GM15510 (cell line): ENCODE data around the gene KRT83.

Source experiments
- POLR2A ChIP-seq: IDR thresholded peaks from 3 replicates; pipeline ENCODE4 v1.6.1; 2011; ENCODE audit warnings: borderline replicate concordance; ENCODE audit not compliant: insufficient read length; ENCODE audit errors: extremely low read depth

Gene KRT83

GRCh38 chr12:52320784-52321400 is at the start of gene KRT83:
KRT83 (minus strand) TSS chr12:52321398; CDS start chr12:52321335, 63 bp downstream.
- TF ChIP-seq POLR2A, result no peak

DNA sequence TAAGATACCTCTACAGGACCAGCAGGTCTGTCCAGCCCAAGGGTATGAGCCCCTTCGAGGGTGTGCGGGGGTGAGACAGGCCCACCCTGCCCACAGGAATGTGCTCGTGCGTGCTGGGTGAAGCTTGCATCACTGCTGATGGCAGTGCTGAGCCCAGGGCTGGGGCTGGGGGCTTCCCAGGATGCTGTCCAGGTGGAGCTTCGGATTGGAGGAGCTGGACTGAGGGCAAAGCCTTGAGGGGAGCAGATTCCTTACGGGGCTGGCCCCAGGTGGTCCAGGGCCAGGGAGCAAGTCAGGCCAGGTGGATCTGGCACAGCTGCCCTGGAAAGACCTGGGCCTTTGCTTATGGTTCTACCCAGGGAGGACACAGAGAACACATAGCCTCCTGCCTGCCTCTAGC is 48.6 kb upstream of the KRT83 start:
- no peak for TF ChIP-seq POLR2A

GRCh38 chr12:52369211-52369610 is 48.0 kb upstream of the KRT83 start:
- no peak for TF ChIP-seq POLR2A

DNA sequence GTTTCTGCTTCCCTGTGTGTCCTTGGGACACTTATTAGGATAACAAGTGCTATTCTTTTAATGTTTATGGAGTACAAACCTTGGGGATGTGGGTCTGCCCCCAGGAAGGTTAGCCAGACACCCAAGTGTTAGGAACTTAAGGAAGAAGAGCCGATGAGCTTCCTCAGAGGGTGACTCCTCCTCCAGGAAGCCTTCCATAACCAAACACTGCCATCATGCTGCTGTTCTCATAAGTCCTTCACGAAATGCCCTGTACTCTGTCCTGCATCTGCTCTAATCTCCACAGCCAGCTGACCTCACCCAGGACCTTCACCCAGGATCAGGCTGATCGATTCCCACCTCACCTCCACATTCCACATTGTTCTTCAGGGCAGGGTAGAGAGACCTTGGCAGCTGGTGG is 47.3 kb upstream of the KRT83 start:
- TF ChIP-seq POLR2A, result no peak

GRCh38 chr12:52367876-52368275 is 46.7 kb upstream of the KRT83 start:
- no peak for TF ChIP-seq POLR2A

DNA sequence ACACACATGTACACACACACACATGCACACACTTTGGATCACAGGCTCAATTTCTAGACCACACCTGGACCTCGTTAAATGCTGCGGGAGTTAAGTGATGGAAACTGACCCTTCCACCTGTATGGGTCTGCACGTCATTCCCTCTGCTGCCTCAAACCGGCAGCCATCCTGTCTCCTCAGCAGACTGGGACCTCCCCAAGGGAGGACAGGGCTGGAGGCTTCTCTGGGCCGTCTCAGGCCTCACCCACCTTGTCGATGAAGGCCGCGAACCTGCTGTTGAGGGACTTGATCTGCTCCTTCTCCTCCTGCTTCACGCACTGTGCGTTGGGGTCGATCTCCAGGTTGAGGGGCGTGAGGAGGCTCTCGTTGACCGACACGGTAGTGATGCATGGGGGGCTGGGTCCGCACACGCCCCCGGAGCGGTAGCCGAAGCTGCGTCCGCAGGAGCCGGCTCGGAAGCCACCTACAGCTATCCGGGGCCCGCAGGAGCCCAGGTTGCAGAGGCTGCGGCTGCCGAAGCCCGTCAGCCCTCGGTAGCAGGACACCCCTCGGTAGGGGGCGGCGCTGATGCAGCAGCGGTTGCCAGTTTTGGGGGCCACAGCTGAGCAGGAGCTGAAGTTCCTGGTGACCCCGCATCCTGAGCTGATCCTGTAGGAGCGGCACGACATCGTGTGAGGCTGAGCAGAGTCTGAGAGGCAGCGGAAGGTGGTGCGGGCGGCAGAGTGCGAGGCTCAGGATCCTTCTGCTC is 45.7 kb upstream of the KRT83 start, which contains the start of gene KRT85:
Gene KRT85, minus strand, starts transcription at position 744 of the 748 bp plus-strand sequence. Its CDS starts 76 bp downstream, at position 668.
- no peak for TF ChIP-seq POLR2A

DNA sequence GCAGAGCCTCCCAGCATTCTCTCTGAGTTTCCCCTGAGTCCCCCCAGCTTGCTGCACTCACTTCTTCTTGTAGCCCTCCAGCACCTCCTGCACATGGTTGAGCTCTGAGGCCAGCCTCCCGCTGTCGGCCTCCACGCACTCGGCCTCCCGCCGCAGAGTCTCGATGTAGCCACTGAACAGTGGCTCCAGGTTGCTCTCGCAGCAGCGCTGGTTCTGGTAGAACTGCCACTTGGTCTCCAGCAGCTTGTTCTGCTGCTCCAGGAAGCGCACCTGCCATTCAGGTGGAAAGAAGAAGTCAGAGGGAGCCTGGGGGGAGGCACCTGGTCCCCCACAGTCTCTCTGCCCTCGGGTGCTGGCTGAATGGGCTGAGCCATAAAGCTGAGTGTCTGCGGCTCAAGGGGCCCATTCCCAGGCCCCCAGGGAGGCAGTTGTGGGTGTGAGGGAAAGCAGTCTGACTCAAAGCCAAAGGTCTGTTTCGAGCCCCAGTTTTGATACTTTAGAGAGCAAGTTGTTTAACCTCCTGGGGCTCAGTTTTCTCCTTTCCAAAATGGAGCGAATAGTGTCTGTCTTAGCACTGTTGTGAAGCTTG is 43.8 kb upstream of the KRT83 start:
- TF ChIP-seq POLR2A, result no peak

- TF ChIP-seq POLR2A, result no peak
These were observed 42.9 kb upstream of the KRT83 start for GRCh38 chr12:52364061-52364460.

- no peak for TF ChIP-seq POLR2A
These were observed 42.0 kb upstream of the KRT83 start for GRCh38 chr12:52363111-52363679.

- no peak for TF ChIP-seq POLR2A
These were observed 41.0 kb upstream of the KRT83 start for GRCh38 chr12:52362118-52362726.

GRCh38 chr12:52361553-52361952 is 40.4 kb upstream of the KRT83 start:
- TF ChIP-seq POLR2A, result no peak

DNA sequence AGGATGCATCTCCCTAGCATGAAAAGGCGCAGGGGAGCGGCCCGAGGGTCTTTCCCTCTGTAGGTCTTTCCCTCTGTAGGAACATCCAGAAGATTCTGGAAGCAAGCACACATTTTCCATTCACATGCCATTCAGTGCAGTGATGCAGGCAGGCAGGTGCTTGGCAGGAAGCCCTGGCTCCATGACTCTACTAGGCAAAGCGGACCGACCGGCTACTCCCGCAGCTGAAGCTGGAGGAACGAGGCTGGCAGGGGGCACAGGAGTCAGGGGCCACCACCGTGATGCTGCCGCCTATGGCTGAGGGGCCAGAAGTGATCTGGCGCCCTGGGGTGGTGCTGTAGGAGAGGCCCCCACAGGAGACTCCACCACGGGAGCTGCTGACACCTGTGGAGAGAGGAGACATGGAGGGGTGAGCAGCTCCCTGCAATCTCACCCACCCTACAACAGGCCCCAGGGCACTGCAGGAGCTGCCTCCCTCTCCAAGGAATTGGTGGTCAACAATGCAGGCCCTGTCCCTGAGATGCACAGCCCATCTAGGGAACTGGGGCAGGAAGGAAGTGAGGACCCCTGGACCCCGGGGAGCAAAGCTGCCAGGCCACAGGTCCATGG is 39.6 kb upstream of the KRT83 start:
- TF ChIP-seq POLR2A, result no peak

- no peak for TF ChIP-seq POLR2A
These were observed 39.0 kb upstream of the KRT83 start for GRCh38 chr12:52360106-52360662.

GRCh38 chr12:52359621-52360061 is 38.4 kb upstream of the KRT83 start:
- no peak for TF ChIP-seq POLR2A

DNA sequence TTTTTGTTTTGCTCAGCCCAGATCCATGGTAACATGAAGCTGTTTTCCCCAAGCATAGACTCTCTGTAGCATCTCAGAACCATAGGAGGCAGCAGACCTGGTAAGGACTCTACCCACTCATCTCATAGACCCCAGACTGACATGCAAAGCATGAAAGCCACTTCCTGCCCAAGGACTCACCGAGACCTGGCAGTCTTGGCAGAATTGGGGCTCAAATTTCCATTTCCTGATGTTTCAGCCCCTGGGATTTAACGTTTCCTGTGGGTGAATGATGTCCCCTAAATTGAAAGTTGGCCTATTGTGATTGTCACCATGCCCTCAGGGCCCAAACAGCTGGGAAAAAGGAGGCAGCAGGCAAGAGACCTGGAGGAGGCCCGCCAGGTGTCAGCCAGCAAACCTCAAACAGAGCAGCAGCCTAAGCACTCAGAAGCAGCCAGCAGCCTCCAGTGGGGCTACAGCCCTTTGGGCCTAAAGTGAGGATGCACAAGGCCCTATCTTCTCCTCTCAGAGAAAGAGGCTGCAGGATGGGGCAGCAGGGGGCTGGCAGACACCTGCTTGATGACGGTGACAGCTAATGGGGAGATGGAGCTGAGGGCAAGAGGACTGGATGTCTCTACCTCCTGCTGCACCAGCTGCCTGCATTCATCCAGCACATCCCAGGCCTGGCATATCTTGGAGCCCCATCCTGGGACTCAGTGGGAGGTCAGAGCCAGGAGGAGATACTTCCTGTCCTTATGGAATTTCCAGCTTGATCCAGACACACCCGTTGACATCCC is 37.6 kb upstream of the KRT83 start:
- TF ChIP-seq POLR2A, result no peak
